Osteocyte (in vitro differentiated cells): ENCODE results near the gene KCNK10. TPM values are rescaled to one million over a fixed set of nuclear protein-coding genes. Genes with fewer than 3 reads are reported as not detected.

Source experiments
- DNase-seq: peaks from one replicate; pipeline ENCODE4 v3.0.0; 2021; ENCODE audit warnings: mixed read lengths; ENCODE audit not compliant: unreplicated experiment; ENCODE audit errors: extremely low spot score
- H3K27ac Mint-ChIP-seq: one replicate; pipeline ENCODE4 v1.8.0; 2021; ENCODE audit warnings: mild to moderate bottlenecking, mixed read lengths; ENCODE audit not compliant: unreplicated experiment
- H3K27me3 Mint-ChIP-seq: one replicate; pipeline ENCODE4 v1.8.0; 2021; ENCODE audit warnings: mixed read lengths; ENCODE audit not compliant: unreplicated experiment
- H3K36me3 Mint-ChIP-seq: one replicate; pipeline ENCODE4 v1.8.0; 2021; ENCODE audit warnings: mixed read lengths; ENCODE audit not compliant: unreplicated experiment
- H3K4me1 Mint-ChIP-seq: one replicate; pipeline ENCODE4 v1.8.0; 2021; ENCODE audit warnings: mixed read lengths; ENCODE audit not compliant: unreplicated experiment
- H3K4me3 Mint-ChIP-seq: one replicate; pipeline ENCODE4 v1.8.0; 2021; ENCODE audit warnings: mild to moderate bottlenecking, moderate library complexity, mixed read lengths; ENCODE audit not compliant: unreplicated experiment
- H3K9me3 Mint-ChIP-seq: one replicate; pipeline ENCODE4 v1.8.0; 2021; ENCODE audit warnings: mixed read lengths; ENCODE audit not compliant: unreplicated experiment
- total RNA-seq: library from RNA; stranded (reverse); gene quantifications from 2 replicates; pipeline ENCODE4 v1.2.1, GENCODE V29; 2021
- TF ChIP-seq, protein P1 (sequence below): fragments of 200-600 bp; sonication (generic); IDR thresholded peaks from 2 replicates; pipeline ENCODE4 v1.5.0; 2021; ENCODE audit warnings: antibody characterized with exemption, mild to moderate bottlenecking, moderate library complexity

Gene KCNK10
- total RNA-seq, 1 donor from 2014 or later: not detected

DNA sequence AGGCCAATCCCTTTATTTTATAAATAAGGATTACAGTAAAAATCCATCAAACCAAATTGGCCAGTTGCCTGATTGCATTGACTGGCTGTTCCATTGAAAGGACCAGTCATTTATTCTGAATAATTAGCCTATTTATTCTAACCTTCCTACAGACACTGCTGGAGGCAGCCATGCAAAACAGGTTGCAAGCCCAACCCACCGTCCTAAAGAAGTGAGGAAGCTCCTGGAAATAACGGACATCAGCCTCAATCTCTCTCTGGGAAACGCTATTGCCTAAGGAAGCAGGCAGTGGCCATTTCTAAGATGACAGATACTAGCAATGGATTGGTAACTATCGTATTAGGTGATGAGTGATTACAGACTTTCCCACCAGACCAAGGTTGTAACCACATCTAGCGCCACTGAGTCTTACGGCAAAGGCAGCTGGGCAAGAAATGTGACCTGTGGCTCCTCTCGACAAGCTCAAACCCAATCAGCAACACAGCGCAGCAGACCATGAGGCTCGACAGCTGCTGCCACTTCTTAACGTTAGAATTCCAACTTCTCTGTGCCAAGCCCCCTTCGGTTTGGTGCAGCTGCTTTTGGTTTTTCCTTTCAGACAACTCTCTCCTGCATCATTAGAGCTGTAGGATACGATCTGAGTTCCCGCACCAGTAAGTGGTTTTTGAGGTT is 134.2 kb downstream of the KCNK10 start:
- Mint-ChIP-seq H3K9me3 (no peaks in the 10 kb centered on the region), H3K27me3 (no peaks in the 10 kb centered on the region), H3K4me1 (no peaks in the 10 kb centered on the region), H3K4me3 (no peak overlapping the region), H3K27ac (no peak overlapping the region), H3K36me3 (no peaks in the 10 kb centered on the region)
- peak; percentile 62 for DNase-seq
- TF ChIP-seq, protein P1, sequence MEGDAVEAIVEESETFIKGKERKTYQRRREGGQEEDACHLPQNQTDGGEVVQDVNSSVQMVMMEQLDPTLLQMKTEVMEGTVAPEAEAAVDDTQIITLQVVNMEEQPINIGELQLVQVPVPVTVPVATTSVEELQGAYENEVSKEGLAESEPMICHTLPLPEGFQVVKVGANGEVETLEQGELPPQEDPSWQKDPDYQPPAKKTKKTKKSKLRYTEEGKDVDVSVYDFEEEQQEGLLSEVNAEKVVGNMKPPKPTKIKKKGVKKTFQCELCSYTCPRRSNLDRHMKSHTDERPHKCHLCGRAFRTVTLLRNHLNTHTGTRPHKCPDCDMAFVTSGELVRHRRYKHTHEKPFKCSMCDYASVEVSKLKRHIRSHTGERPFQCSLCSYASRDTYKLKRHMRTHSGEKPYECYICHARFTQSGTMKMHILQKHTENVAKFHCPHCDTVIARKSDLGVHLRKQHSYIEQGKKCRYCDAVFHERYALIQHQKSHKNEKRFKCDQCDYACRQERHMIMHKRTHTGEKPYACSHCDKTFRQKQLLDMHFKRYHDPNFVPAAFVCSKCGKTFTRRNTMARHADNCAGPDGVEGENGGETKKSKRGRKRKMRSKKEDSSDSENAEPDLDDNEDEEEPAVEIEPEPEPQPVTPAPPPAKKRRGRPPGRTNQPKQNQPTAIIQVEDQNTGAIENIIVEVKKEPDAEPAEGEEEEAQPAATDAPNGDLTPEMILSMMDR: no peak

DNA sequence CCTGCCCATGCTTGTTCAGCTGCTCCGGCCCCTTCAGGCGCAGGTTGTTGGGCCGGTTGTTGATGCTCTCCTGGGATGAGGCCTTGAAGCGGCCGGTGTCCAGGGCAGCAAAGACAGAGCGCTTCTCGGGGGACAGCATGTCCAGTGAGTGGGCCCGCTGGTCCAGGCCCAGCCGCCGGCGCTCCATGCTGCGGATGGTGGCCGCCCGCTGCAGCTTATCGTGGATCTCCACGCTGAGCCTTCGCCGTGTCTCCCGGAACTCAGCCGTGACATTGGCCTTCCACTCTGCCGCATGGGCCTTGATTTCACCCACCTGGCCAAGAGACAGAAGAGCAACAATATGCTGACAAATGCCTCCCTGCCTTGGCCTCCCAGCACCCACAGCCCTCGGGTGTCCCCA is 137.2 kb downstream of the KCNK10 start:
- no peaks in the 10 kb centered on the region for H3K9me3 Mint-ChIP-seq
- TF ChIP-seq, protein P1: no peak
- no peak overlapping the region for H3K4me3 Mint-ChIP-seq
- H3K4me1 Mint-ChIP-seq: no peaks in the 10 kb centered on the region
- DNase-seq: peak; percentile 76
- no peaks in the 10 kb centered on the region for H3K36me3 Mint-ChIP-seq
- H3K27me3 Mint-ChIP-seq: no peaks in the 10 kb centered on the region
- H3K27ac Mint-ChIP-seq: no peak overlapping the region

DNA sequence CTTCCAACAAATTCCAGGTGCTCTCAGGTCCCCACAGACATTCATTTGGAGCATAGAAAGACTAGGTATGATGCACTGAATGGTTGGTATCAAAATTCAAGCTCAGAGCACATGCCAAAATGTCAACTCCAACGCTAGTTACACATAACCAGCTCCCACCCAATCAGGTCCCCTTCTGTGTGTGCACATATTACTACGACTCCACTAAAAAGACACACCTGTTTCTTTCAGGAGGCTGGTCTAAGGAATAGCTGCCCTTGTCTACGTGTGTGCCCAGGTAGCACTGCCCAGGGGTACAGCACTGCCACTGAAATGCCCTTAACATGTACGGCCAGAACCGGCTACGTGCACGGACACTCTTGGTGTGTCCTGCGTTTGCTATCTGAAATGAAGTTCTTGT is 138.1 kb downstream of the KCNK10 start:
- Mint-ChIP-seq H3K4me1 (no peaks in the 10 kb centered on the region), H3K9me3 (no peaks in the 10 kb centered on the region), H3K36me3 (no peaks in the 10 kb centered on the region), H3K4me3 (no peak overlapping the region), H3K27me3 (no peaks in the 10 kb centered on the region), H3K27ac (no peak overlapping the region)
- TF ChIP-seq, protein P1: no peak
- DNase-seq: peak; percentile 64

DNA sequence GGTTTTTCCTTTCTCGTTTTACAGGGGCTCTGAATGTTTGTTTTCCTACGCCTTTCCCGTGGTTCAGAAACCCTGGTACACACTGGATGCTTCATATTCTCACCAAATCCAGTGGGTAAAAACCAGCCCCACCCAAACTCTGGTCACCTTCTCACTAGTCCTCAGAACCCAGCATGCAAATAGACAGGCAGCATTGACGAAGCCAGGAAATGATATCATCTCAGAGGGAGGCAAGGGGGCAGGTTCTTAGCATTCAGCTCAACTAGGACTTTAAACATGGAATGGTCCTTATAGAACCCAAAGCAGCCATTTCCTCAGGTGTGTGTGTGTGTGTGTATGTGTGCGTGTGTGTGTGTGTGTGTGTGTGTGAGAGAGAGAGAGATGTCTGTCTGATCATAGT is 142.0 kb downstream of the KCNK10 start:
- H3K4me1 Mint-ChIP-seq: no peaks in the 10 kb centered on the region
- no peak overlapping the region for H3K27ac Mint-ChIP-seq
- H3K36me3 Mint-ChIP-seq: no peaks in the 10 kb centered on the region
- no peak overlapping the region for H3K4me3 Mint-ChIP-seq
- TF ChIP-seq, protein P1: no peak
- peak; percentile 21 for DNase-seq
- H3K9me3 Mint-ChIP-seq: no peaks in the 10 kb centered on the region
- no peaks in the 10 kb centered on the region for H3K27me3 Mint-ChIP-seq

DNA sequence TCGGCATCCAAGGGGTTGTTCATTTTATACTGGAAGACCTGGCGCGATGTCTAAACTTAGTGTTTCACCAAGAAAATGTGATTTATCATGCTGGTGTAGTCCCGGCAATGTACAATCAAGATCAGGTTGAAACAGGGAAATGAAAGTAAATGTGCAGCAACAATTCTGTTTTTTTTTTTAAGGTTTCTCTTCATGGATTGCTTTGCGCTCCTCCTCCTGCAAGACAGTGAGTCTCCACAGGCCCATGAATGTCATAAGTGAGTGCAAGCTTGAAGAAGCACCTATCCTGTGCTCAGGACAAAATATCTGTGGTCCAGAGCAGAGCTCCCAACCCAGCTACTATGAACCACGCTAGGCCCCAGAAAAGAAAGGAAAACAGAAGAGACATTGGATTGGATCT is 143.4 kb downstream of the KCNK10 start:
- no peaks in the 10 kb centered on the region for H3K9me3 Mint-ChIP-seq
- H3K27ac Mint-ChIP-seq: no peak overlapping the region
- no peak overlapping the region for H3K4me3 Mint-ChIP-seq
- no peaks in the 10 kb centered on the region for H3K36me3 Mint-ChIP-seq
- H3K27me3 Mint-ChIP-seq: no peaks in the 10 kb centered on the region
- TF ChIP-seq, protein P1: no peak
- no peaks in the 10 kb centered on the region for H3K4me1 Mint-ChIP-seq
- DNase-seq: no peak
